Naive thymus-derived CD4-positive, alpha-beta T cell (primary cell): ENCODE results near the gene GRK6. TPM values are rescaled to one million over a fixed set of nuclear protein-coding genes. Genes with fewer than 3 reads are reported as not detected.

Experiments used
- ATAC-seq: fragments of 150-1000 bp; cut with Tn5 transposase; 2 replicates; pipeline ENCODE4 v1.10.0; 2021; ENCODE audit warnings: mild to moderate bottlenecking, moderate library complexity
- CTCF ChIA-PET: fragments of 350-600 bp; sonication (Branson Sonifier 250); formaldehyde crosslinking; loops from one replicate; lab custom pipeline; 2021; ENCODE audit warnings: antibody characterized with exemption; lab: Charles Lee
- POLR2A ChIA-PET: fragments of 350-600 bp; sonication (Branson Sonifier 250); formaldehyde crosslinking; loops from one replicate; lab custom pipeline; 2021; ENCODE audit warnings: antibody characterized with exemption, inconsistent platforms; lab: Charles Lee
- DNase-seq, 9 donors: peaks; one replicate each; pipeline versions ENCODE4 v3.0.0 to v3.0.0-alpha.2; 2020 to 2022; ENCODE audit warnings: mixed read lengths in 1 of 9
- H3K27ac ChIP-seq: one replicate; pipeline ENCODE4 v1.7.0; 2013; ENCODE audit warnings: mild to moderate bottlenecking, low read depth, low read length, moderate library complexity
- H3K27me3 ChIP-seq, 2 donors: one replicate each; pipeline ENCODE4 v1.7.0; 2013; ENCODE audit warnings: low read length in 2 of 2, mild to moderate bottlenecking in 2 of 2, moderate library complexity in 2 of 2; ENCODE audit not compliant: control insufficient read depth in 2 of 2, insufficient read depth in 2 of 2
- H3K36me3 ChIP-seq, 3 experiments: 1 replicate in 2 of 3; 2 replicates in 1 of 3; pipeline ENCODE4 v1.7.0; 2013; ENCODE audit warnings: low read length in 3 of 3, mild to moderate bottlenecking in 3 of 3, moderate library complexity in 1 of 3; ENCODE audit not compliant: insufficient read depth in 3 of 3, control insufficient read depth in 2 of 3
- H3K4me1 ChIP-seq, 2 donors: one replicate each; pipeline ENCODE4 v1.7.0; 2013; ENCODE audit warnings: low read length in 2 of 2, mild to moderate bottlenecking in 2 of 2, moderate library complexity in 1 of 2; ENCODE audit not compliant: control insufficient read depth in 2 of 2, insufficient read depth in 2 of 2
- H3K4me3 ChIP-seq: 2 replicates; pipeline ENCODE4 v1.7.0; 2013; ENCODE audit warnings: mild to moderate bottlenecking, low read length
- H3K9me3 ChIP-seq, 3 experiments: 1 replicate in 2 of 3; 2 replicates in 1 of 3; pipeline ENCODE4 v1.7.0; 2013; ENCODE audit warnings: low read length in 3 of 3; ENCODE audit not compliant: control insufficient read depth in 2 of 3
- H3K27ac Mint-ChIP-seq, 9 donors: one replicate each; pipeline ENCODE4 v1.8.0; 2020 to 2022; ENCODE audit warnings: mixed read lengths in 9 of 9, mild to moderate bottlenecking in 8 of 9, moderate library complexity in 5 of 9, inconsistent platforms in 2 of 9
- H3K27me3 Mint-ChIP-seq, 5 donors: one replicate each; pipeline ENCODE4 v1.8.0; 2021 to 2022; ENCODE audit warnings: mixed read lengths in 5 of 5, mild to moderate bottlenecking in 1 of 5
- H3K36me3 Mint-ChIP-seq, 5 donors: one replicate each; pipeline ENCODE4 v1.8.0; 2020 to 2022; ENCODE audit warnings: mixed read lengths in 5 of 5, mild to moderate bottlenecking in 3 of 5, inconsistent platforms in 1 of 5
- H3K4me1 Mint-ChIP-seq, 7 donors: one replicate each; pipeline ENCODE4 v1.8.0; 2020 to 2022; ENCODE audit warnings: mixed read lengths in 7 of 7, mild to moderate bottlenecking in 3 of 7, inconsistent platforms in 1 of 7
- H3K4me3 Mint-ChIP-seq, 10 donors: one replicate each; pipeline ENCODE4 v1.8.0; 2020 to 2022; ENCODE audit warnings: mild to moderate bottlenecking in 10 of 10, mixed read lengths in 10 of 10, moderate library complexity in 6 of 10, inconsistent platforms in 2 of 10
- H3K9me3 Mint-ChIP-seq, 11 donors: one replicate each; pipeline ENCODE4 v1.8.0; 2020 to 2022; ENCODE audit warnings: mixed read lengths in 11 of 11, mild to moderate bottlenecking in 4 of 11, inconsistent platforms in 1 of 11, moderate library complexity in 1 of 11
- intact Hi-C, 2 donors: fragments of 100-400 bp; cut with micrococcal nuclease; formaldehyde crosslinking; loops; one replicate each; pipeline ENCODE4 v1.15.1; 2023
- polyA plus RNA-seq, 2 donors: library from polyadenylated mRNA; unstranded; fragments of 300-500 nt; fragmentation: Illumina TruSeq; gene quantifications; one replicate each; pipeline ENCODE4 v1.2.3, GENCODE V29; 2021
- total RNA-seq, 6 experiments: library from RNA in 5 of 6; stranded (reverse) in 5 of 6; gene quantifications; 1 replicate in 5 of 6; 2 replicates in 1 of 6; pipeline ENCODE4 v1.2.3 and lab custom pipeline; 2021 to 2026

GRK6 gene
- total and polyA plus RNA-seq, 7 experiments from 2014 or later: 78.8 to 246 (median 200) TPM

GRCh38 chr5:177456976-177457851, 30.7 kb downstream of the GRK6 start:
- H3K36me3 Mint-ChIP-seq: peaks cover 0 to 3% (median 0%) of the 10 kb centered on the region in 5 donors
- Histone ChIP-seq H3K36me3 (peaks cover 0 to 4% (median 0%) of the 10 kb centered on the region in 3 experiments), H3K27me3 (no peaks in the 10 kb centered on the region), H3K27ac (peak overlapping the region; percentile 9), H3K4me3 (no peak overlapping the region), H3K4me1 (peaks cover 8 to 12% of the 10 kb centered on the region in 2 donors), H3K9me3 (no peaks in the 10 kb centered on the region)
- peak overlapping the region in 5 of 10 donors; percentile 45 to 61 (median 55) for H3K4me3 Mint-ChIP-seq
- ATAC-seq (peak; percentile 40), DNase-seq (peak in 4 of 9 donors; percentile 33 to 56 (median 54))
- ChIA-PET CTCF (interaction anchor here (0.6 to 8.1 kb wide), 10 partner anchors 9 to 102 kb away, joined by 3 to 149 read pairs (median 6); partner anchors contain the start of gene GRK6), POLR2A (interaction anchor here (0.6 to 23.1 kb wide), 7 partner anchors 11 to 147 kb away, joined by 3 to 804 read pairs (median 5); partner anchors contain the start of genes GRK6 and PRR7)
- H3K9me3 Mint-ChIP-seq: peaks cover 0 to 11% (median 0%) of the 10 kb centered on the region in 11 donors
- intact Hi-C loops: loop anchor here (1.0 to 10.0 kb wide), 10 partner anchors 40 to 345 kb away; partner anchors contain the start of genes DDX41 (in 1 of the 2), NSD1 (in 1 of the 2) and PDLIM7 (in 1 of the 2)
- H3K4me1 Mint-ChIP-seq: peaks cover 11 to 30% (median 20%) of the 10 kb centered on the region in 7 donors
- H3K27ac Mint-ChIP-seq: peak overlapping the region in 3 of 9 donors; percentile 19 to 83 (median 48)
- peaks cover 0 to 17% (median 0%) of the 10 kb centered on the region in 5 donors for H3K27me3 Mint-ChIP-seq

DNA sequence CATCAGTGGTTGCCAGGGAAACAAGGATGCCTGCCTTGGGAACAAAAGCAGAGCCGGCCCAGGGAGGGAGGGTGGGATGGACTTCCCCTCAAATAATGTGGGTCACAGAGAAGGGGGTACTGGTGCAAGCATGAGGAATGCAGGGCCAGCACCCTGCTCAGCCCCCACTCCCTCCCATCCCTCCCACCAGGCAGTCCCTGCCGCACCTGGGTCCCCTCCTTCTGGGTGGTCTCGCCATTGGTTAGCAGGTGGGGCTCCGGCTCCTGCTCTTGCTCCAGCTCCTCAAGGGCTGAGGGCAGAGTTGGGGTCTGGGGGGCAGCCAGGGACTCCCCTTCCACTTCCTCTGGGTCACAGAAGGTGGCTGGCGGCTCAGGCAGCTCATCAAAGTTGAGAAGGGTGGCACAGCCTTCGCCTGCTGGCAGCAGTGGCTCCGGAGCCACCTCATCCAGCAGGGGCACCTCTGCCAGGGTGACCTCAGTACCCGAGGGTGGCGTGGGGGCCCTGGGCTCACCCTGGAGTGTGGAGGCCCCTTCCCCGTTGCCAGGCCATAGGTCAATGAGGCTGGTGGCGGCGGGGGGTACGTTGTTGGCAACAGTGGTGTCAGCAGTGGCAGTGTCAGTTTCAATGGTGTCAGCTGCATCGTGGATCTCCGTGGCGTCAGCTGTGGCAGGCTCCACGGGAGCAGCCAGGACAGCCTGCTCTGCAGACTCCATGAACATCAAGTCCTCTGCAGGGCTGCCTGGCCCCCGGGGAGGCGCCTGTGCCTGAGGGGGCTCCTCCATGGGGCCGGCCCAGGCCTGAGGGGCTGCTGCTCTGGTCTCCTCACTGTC, 31.6 kb downstream of the GRK6 start:
- no peak for DNase-seq

DNA sequence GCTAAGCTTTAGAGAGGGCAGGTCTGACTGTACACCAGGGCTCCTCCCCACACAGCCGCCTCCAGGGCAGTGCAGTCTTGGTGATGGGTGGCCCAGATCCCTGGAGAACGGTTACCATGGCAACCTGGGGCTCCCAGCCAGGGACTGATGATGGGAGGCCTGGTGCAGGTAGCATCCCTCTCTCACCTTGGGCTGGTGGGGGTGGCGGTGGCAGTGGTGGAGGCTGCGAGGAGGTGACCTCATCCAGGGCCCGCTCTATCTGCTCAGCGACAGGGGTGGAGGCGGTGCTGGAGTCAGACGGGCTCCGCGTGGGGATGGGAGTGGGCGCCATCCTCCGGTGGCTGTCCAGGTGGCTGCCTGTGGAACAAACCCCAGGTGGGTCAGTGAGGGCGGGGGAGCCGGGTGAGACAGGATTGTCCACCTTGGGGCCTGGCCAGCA, 32.5 kb downstream of the GRK6 start:
- Mint-ChIP-seq H3K4me1 (peaks cover 1 to 32% (median 15%) of the 10 kb centered on the region in 7 donors), H3K27ac (no peak overlapping the region), H3K36me3 (peaks cover 0 to 5% (median 0%) of the 10 kb centered on the region in 5 donors), H3K27me3 (peaks cover 0 to under 1% (median 0%) of the 10 kb centered on the region in 5 donors), H3K4me3 (no peak overlapping the region), H3K9me3 (peaks cover 0 to 3% (median 0%) of the 10 kb centered on the region in 11 donors)
- Histone ChIP-seq H3K27me3 (no peaks in the 10 kb centered on the region), H3K4me3 (no peak overlapping the region), H3K36me3 (peaks cover 0 to 4% (median 0%) of the 10 kb centered on the region in 3 experiments), H3K9me3 (no peaks in the 10 kb centered on the region), H3K27ac (no peak overlapping the region), H3K4me1 (peaks cover 4 to 10% of the 10 kb centered on the region in 2 donors)
- DNase-seq (no peak), ATAC-seq (no peak)
- ChIA-PET POLR2A (interaction anchor here (5.5 kb wide), 1 partner anchor 12 kb away, joined by 36 read pairs; the partner anchor contains the start of gene PRR7), CTCF (interaction anchor here (3.9 to 8.1 kb wide), 2 partner anchors 55 to 70 kb away, joined by 44 to 149 read pairs; no protein-coding TSS in a partner anchor)
- intact Hi-C loops: loop anchor here (5.0 to 10.0 kb wide), 4 partner anchors 58 to 347 kb away; partner anchors contain the start of genes DDX41 (in 1 of the 2) and NSD1 (in 1 of the 2)

More for the DNA sequence above, 31.6 kb downstream of the GRK6 start:
- Histone ChIP-seq H3K9me3 (no peaks in the 10 kb centered on the region), H3K4me3 (no peak overlapping the region), H3K4me1 (peaks cover 8 to 12% of the 10 kb centered on the region in 2 donors), H3K27ac (no peak overlapping the region), H3K36me3 (peaks cover 0 to 4% (median 0%) of the 10 kb centered on the region in 3 experiments), H3K27me3 (no peaks in the 10 kb centered on the region)
- Mint-ChIP-seq H3K27ac (no peak overlapping the region), H3K27me3 (peaks cover 0 to 9% (median 0%) of the 10 kb centered on the region in 5 donors), H3K36me3 (peaks cover 0 to 3% (median 0%) of the 10 kb centered on the region in 5 donors), H3K9me3 (peaks cover 0 to 7% (median 0%) of the 10 kb centered on the region in 11 donors), H3K4me1 (peaks cover 8 to 30% (median 22%) of the 10 kb centered on the region in 7 donors), H3K4me3 (peak overlapping the region in 1 of 10 donors; percentile 45)
- ATAC-seq: no peak
- CTCF ChIA-PET: interaction anchor here (0.6 to 8.1 kb wide), 5 partner anchors 21 to 103 kb away, joined by 3 to 149 read pairs (median 44); partner anchors contain the start of gene GRK6
- intact Hi-C loops: loop anchor here (1.0 to 10.0 kb wide), 5 partner anchors 39 to 346 kb away; partner anchors contain the start of genes DDX41 (in 1 of the 2), NSD1 (in 1 of the 2) and PDLIM7 (in 1 of the 2)
- POLR2A ChIA-PET: interaction anchor here (1.1 to 23.1 kb wide), 5 partner anchors 12 to 67 kb away, joined by 4 to 804 read pairs (median 8); partner anchors contain the start of genes GRK6 and PRR7

DNA sequence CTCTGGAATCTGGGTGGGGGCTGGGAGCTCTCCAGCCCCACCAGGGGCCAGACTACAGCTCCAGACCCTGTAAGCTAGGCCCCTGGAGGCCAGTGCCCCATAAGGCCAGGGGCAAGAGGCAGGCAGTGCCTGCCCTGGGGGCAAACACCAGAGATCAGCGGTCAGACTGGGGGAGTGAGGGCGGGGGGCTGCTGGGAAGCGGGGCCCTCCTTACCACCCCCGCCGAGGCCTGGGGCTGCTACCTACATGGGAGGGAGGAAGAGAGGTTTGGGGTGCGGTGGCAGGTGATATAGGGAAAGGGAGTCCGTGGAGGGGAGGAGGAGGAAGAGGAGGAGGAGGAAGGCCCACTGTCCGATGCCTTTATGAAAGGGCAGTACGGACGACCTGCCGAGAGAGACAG, 32.9 kb downstream of the GRK6 start:
- H3K27me3 Mint-ChIP-seq: no peaks in the 10 kb centered on the region
- no peak overlapping the region for H3K27ac Mint-ChIP-seq
- Histone ChIP-seq H3K36me3 (peaks cover 0 to 4% (median 0%) of the 10 kb centered on the region in 3 experiments), H3K4me3 (no peak overlapping the region), H3K27me3 (no peaks in the 10 kb centered on the region), H3K4me1 (peaks cover 0 to 6% of the 10 kb centered on the region in 2 donors), H3K9me3 (no peaks in the 10 kb centered on the region), H3K27ac (no peak overlapping the region)
- H3K4me1 Mint-ChIP-seq: peaks cover 0 to 30% (median 14%) of the 10 kb centered on the region in 7 donors
- no peaks in the 10 kb centered on the region for H3K9me3 Mint-ChIP-seq
- H3K36me3 Mint-ChIP-seq: peaks cover 0 to 5% (median 0%) of the 10 kb centered on the region in 5 donors
- intact Hi-C loops: loop anchor here (5.0 to 10.0 kb wide), 4 partner anchors 58 to 347 kb away; partner anchors contain the start of genes DDX41 (in 1 of the 2) and NSD1 (in 1 of the 2)
- CTCF ChIA-PET: interaction anchor here (3.9 to 8.1 kb wide), 2 partner anchors 56 to 70 kb away, joined by 44 to 149 read pairs; no protein-coding TSS in a partner anchor
- POLR2A ChIA-PET: no interaction called here
- DNase-seq (no peak), ATAC-seq (no peak)
- no peak overlapping the region for H3K4me3 Mint-ChIP-seq

DNA sequence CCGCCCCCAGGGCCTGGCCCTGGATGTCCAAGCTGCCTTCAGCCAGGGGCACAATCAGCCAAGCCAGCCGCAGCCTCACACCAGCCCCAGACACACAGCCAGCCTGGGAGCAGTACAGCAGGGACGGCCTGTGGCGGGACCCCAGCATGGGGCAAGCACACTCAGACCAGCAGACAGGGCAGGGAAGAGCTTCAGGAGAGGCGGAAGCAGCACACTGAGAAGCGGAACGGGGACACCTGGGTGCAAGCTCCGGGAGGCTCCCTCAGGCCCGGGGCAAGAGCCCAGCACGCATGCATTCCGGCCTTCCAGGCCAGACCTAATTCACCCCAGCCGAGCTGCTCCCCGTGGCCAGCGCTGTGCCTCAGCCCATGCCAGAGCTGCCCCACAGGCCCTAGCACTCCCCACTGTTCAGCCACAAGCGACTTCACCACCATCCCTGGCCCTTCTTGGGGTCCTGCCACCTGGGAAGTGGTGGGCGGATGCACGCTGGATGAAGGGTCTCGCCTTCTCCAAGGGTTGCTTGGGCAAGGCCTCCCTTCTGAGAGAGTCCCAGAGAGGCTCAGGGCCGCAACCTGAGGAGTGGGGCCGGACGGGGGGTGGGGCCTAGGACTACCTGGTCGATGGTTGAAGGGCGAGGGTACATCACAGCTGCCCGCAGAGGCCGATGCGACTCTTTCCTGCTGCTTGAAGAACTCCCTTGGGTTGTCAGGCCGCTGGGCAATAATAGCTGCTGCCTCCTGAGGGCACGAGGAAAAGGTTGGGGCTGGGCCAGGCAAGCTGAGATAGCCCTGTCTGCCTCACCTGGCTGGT, 33.5 kb downstream of the GRK6 start:
- H3K36me3 ChIP-seq: peaks cover 0 to 4% (median 0%) of the 10 kb centered on the region in 3 experiments
- Mint-ChIP-seq H3K9me3 (no peaks in the 10 kb centered on the region), H3K36me3 (peaks cover 0 to 5% (median 0%) of the 10 kb centered on the region in 5 donors), H3K27me3 (no peaks in the 10 kb centered on the region), H3K4me1 (peaks cover 0 to 30% (median 14%) of the 10 kb centered on the region in 7 donors), H3K4me3 (peak overlapping the region in 1 of 10 donors; percentile 38), H3K27ac (no peak overlapping the region)
- intact Hi-C loops: loop anchor here (5.0 to 10.0 kb wide), 4 partner anchors 57 to 348 kb away; partner anchors contain the start of genes DDX41 (in 1 of the 2) and NSD1 (in 1 of the 2)
- ATAC-seq (no peak), DNase-seq (no peak)
- no peaks in the 10 kb centered on the region for H3K9me3 ChIP-seq
- peaks cover 0 to 5% of the 10 kb centered on the region in 2 donors for H3K4me1 ChIP-seq
- H3K27ac ChIP-seq: no peak overlapping the region
- H3K4me3 ChIP-seq: no peak overlapping the region
- POLR2A ChIA-PET: interaction anchor here (0.8 to 0.9 kb wide), 2 partner anchors 15 to 71 kb away, joined by 3 read pairs; no protein-coding TSS in a partner anchor
- CTCF ChIA-PET: interaction anchor here (3.9 to 8.1 kb wide), 2 partner anchors 56 to 71 kb away, joined by 44 to 149 read pairs; no protein-coding TSS in a partner anchor
- no peaks in the 10 kb centered on the region for H3K27me3 ChIP-seq
